Neural progenitor cell (in vitro differentiated cells): Measurements from ENCODE around the gene STARD10.

Experiments
- CTCF ChIP-seq: fragments of 200-600 bp; sonication (generic); IDR thresholded peaks from 2 replicates; pipeline ENCODE4 v1.5.1; 2017; ENCODE audit warnings: antibody characterized with exemption, mild to moderate bottlenecking
- EZH2 ChIP-seq: fragments of 200-600 bp; sonication (generic); IDR thresholded peaks from 2 replicates; pipeline ENCODE4 v1.6.1; 2017; ENCODE audit warnings: antibody characterized with exemption, mild to moderate bottlenecking, moderate library complexity
- EZH2phosphoT487 ChIP-seq: fragments of 200-600 bp; sonication (generic); IDR thresholded peaks from 2 replicates; pipeline ENCODE4 v1.6.1; 2017; ENCODE audit warnings: antibody characterized with exemption

- TF ChIP-seq CTCF (no peak), EZH2 (no peak), EZH2phosphoT487 (no peak)
Measured at GRCh38 chr11:72789493-72790131, 4.2 kb downstream of the STARD10 start.
